Transverse colon (tissue), 4 donors: Measurements from ENCODE around the gene LGALS8. TPM values are rescaled to one million over a fixed set of nuclear protein-coding genes. Genes with fewer than 3 reads are reported as not detected.

ENCODE experiments used
- DNase-seq: peaks from one replicate; pipeline ENCODE4 v3.0.0-alpha.2; 2019
- H3K27ac ChIP-seq, 4 donors: fragments of 200-600 bp; sonication (generic); 2 replicates each; pipeline ENCODE4 v1.5.1; 2016 to 2018; ENCODE audit warnings: inconsistent platforms in 4 of 4
- H3K27me3 ChIP-seq: fragments of 200-600 bp; sonication (generic); 2 replicates; pipeline ENCODE4 v1.5.1; 2017; ENCODE audit warnings: inconsistent platforms
- H3K36me3 ChIP-seq, 4 donors: fragments of 200-600 bp; sonication (generic); 2 replicates each; pipeline ENCODE4 v1.5.1; 2017 to 2019; ENCODE audit warnings: inconsistent platforms in 4 of 4
- H3K4me1 ChIP-seq, 4 donors: fragments of 200-600 bp; sonication (generic); 2 replicates each; pipeline ENCODE4 v1.5.1; 2017 to 2020; ENCODE audit warnings: inconsistent platforms in 4 of 4
- H3K4me3 ChIP-seq, 4 donors: fragments of 200-600 bp; sonication (generic); 1 replicate in 1 of 4; 2 replicates in 3 of 4; pipeline versions ENCODE4 v1.5.1 to v1.6.1; 2017 to 2019; ENCODE audit warnings: inconsistent platforms in 4 of 4
- H3K9me3 ChIP-seq, 2 donors: fragments of 200-600 bp; sonication (generic); 2 replicates each; pipeline ENCODE4 v1.5.1; 2017 to 2019; ENCODE audit warnings: inconsistent platforms in 2 of 2
- EP300 ChIP-seq: sonication (generic); formaldehyde crosslinking; IDR thresholded peaks from one replicate; pipeline ENCODE4 v1.6.1; 2017; ENCODE audit warnings: antibody characterized with exemption, low read depth
- POLR2A ChIP-seq: fragments of 450-650 bp; IDR thresholded peaks from one replicate; pipeline ENCODE4 v1.6.1; 2016; ENCODE audit warnings: antibody characterized with exemption, mild to moderate bottlenecking, moderate library complexity
- POLR2AphosphoS5 ChIP-seq, 3 donors: sonication (generic); formaldehyde crosslinking; IDR thresholded peaks; one replicate each; pipeline ENCODE4 v1.6.1; 2016; ENCODE audit warnings: antibody characterized with exemption in 3 of 3
- WGBS, 2 donors: methylation state at CpG; one replicate each; pipeline ENCODE4 v1.1.5; 2018; ENCODE audit warnings: low coverage in 1 of 2; 5-methylcytosine and 5-hydroxymethylcytosine counted together
- in situ Hi-C, 4 donors: fragments of 200-750 bp; cut with MboI; loops; one replicate each; pipeline versions ENCODE4 v1.15.0 to v1.15.1; 2017; ENCODE audit warnings: low sequenced_read_pairs in 3 of 4, low pct_ligation_motif_present in 1 of 4, low pct_unique_long_range_greater_than_20kb in 1 of 4
- intact Hi-C: fragments of 100-400 bp; cut with DNase I; formaldehyde crosslinking; loops from one replicate; pipeline ENCODE4 v1.15.1; 2023; ENCODE audit warnings: low total_unique reads
- total RNA-seq, 4 donors: library from RNA; depleted of rRNA; stranded (reverse); fragments of >200 nt; gene quantifications; one replicate each; pipeline ENCODE4 v1.1.0, GENCODE V29; 2016
- TF ChIP-seq, protein P1 (sequence below), 5 experiments: fragments of 200-600 bp in 3 of 5; fragments of 450-650 bp in 2 of 5; sonication (generic) in 3 of 5; IDR thresholded peaks; 1 replicate in 2 of 5; 2 replicates in 3 of 5; pipeline ENCODE4 v1.5.1; 2016 to 2017; ENCODE audit warnings: antibody characterized with exemption in 5 of 5, inconsistent platforms in 3 of 5, mild to moderate bottlenecking in 2 of 5, moderate library complexity in 1 of 5

Gene LGALS8
- total RNA-seq, 4 donors from 2014 or later: 38.2 to 88.1 (median 59.3) TPM

DNA sequence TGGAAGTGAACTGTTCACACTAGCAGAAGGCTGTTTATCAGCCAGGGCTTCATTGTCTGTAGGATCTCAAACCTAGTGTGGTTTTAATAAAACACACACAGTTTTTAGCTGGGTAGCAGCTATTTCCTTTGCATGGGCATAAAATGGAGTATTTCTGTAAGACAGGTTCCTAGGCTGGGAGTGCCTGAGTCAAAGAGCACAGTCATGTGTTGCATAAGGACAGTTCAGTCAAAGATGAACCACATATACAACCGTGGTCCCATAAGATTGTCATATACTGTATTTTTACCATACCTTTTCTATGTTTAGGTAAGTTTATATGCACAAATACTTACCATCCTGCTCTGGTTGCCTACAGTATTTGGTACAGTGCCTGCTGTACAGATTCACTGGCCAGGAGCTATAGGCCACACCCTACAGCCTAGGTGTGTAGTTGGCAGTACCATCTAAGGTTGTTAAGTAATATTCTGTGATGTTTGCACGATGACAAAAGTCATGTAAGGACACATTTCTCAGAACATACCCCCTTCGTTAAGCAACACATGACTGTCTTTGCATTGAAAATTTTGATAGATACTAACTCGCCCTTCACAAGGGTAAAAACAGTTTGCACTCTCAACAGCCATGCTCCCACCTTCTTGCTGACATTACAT, 17.2 kb downstream of the LGALS8 start:
- 43% methylated on average over 1 to 4 of the region's 4 CpGs for WGBS, 2 donors
- intact Hi-C loops: no loop called here
- Histone ChIP-seq H3K4me3 (no peak overlapping the region), H3K27me3 (no peaks in the 10 kb centered on the region), H3K27ac (no peak overlapping the region), H3K36me3 (peaks cover 0 to 49% (median 14%) of the 10 kb centered on the region in 4 donors), H3K4me1 (peaks cover 0 to 5% (median 0%) of the 10 kb centered on the region in 4 donors), H3K9me3 (no peaks in the 10 kb centered on the region)
- DNase-seq: peak; percentile 25
- in situ Hi-C loops: no loop called here
- TF ChIP-seq, protein P1, sequence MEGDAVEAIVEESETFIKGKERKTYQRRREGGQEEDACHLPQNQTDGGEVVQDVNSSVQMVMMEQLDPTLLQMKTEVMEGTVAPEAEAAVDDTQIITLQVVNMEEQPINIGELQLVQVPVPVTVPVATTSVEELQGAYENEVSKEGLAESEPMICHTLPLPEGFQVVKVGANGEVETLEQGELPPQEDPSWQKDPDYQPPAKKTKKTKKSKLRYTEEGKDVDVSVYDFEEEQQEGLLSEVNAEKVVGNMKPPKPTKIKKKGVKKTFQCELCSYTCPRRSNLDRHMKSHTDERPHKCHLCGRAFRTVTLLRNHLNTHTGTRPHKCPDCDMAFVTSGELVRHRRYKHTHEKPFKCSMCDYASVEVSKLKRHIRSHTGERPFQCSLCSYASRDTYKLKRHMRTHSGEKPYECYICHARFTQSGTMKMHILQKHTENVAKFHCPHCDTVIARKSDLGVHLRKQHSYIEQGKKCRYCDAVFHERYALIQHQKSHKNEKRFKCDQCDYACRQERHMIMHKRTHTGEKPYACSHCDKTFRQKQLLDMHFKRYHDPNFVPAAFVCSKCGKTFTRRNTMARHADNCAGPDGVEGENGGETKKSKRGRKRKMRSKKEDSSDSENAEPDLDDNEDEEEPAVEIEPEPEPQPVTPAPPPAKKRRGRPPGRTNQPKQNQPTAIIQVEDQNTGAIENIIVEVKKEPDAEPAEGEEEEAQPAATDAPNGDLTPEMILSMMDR (IDR thresholded peaks at IDR 0.05): no peak

DNA sequence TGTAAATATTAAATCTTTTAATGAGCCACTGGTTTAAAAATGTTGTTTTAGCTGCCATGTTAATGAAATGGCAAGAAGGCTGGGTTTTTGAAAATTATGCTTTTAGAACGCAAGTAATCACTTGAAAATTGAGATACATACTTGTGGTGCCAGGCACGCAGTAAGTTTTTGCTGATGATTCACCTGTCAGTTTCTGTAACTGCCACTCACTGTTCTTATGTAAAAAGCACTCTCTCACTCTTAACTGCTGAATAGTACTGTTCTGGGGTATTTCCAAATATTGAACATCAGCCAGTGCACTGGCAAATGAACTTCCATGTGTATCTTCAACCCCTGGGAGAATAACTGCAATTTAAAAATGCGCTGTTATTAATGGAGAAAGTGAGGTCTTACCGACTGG, 17.9 kb downstream of the LGALS8 start:
- H3K4me3 ChIP-seq: no peak overlapping the region
- H3K27ac ChIP-seq: no peak overlapping the region
- in situ Hi-C loops (no loop called here), intact Hi-C loops (no loop called here)
- H3K36me3 ChIP-seq: peaks cover 0 to 57% (median 14%) of the 10 kb centered on the region in 4 donors
- peaks cover 0 to 5% (median 0%) of the 10 kb centered on the region in 4 donors for H3K4me1 ChIP-seq
- H3K9me3 ChIP-seq: no peaks in the 10 kb centered on the region
- H3K27me3 ChIP-seq: no peaks in the 10 kb centered on the region
- 95% methylated on average over 4 of the region's 4 CpGs for WGBS, 2 donors
- DNase-seq: no peak
- TF ChIP-seq POLR2AphosphoS5 (IDR thresholded peaks at IDR 0.05) (no peak), EP300 (no peak), POLR2A (no peak)
- TF ChIP-seq, protein P1 (IDR thresholded peaks at IDR 0.05): no peak

DNA sequence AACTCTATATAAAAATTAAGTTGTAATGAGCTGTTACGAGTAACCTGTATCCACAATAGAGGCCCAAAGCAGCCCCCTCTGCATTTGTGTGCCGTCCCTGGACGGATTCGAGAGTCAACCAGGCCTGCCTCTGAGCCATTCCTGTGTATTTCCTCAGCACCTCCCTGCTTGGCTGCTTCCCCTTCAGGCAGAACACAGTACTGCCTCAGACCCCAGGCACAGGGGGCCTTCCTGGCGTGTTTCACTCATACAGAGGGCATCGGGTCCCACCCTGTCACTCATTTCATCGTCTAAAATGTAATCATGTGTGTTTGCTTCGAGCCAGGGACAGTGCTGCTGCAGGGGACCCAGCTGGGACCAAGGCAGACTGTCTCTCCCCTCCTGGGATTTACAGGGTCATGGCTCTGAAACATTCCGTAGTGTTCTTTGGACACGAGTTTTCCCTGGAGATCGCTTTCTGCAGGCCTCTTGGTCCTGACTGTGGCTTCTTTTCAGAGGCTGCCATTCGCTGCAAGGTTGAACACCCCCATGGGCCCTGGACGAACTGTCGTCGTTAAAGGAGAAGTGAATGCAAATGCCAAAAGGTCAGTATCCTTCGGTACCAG, 19.4 kb downstream of the LGALS8 start:
- Histone ChIP-seq H3K4me3 (no peak overlapping the region), H3K9me3 (no peaks in the 10 kb centered on the region), H3K36me3 (peaks cover 0 to 71% (median 14%) of the 10 kb centered on the region in 4 donors), H3K27me3 (no peaks in the 10 kb centered on the region), H3K27ac (no peak overlapping the region), H3K4me1 (peaks cover 0 to 5% (median 0%) of the 10 kb centered on the region in 4 donors)
- intact Hi-C loops: no loop called here
- TF ChIP-seq EP300 (no peak), POLR2AphosphoS5 (IDR thresholded peaks at IDR 0.05) (no peak), POLR2A (no peak)
- TF ChIP-seq, protein P1 (IDR thresholded peaks at IDR 0.05): no peak
- DNase-seq: no peak
- in situ Hi-C loops: no loop called here
- 67 to 84% methylated on average over 3 to 16 of the region's 16 CpGs for WGBS, 2 donors

DNA sequence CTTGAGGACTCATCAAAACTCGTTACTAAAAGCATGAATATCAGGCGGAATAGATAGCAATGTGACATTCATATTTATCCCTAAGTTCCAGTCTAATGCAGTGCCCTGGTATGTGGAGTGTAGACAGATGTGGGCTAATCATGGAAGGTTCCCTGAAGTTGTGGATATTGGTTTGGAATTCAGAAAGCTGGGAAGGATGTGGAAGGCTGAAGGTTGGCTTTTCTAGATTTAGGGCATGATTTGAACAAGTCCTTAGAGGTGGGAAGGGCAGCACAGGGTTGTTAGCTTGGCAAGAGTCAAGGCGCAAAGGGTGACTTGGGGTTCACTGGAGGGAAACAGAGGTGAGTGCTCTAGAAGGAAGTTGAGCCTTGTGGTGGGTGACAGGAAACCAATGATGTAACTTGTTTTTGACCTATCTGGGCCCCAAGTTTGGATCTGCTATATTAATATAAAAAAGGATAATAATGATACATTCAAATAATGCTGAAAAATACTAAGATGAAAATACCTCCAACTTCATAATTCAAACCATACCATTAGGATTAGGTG, 21.9 kb downstream of the LGALS8 start:
- Histone ChIP-seq H3K4me1 (peaks cover 0 to 3% (median 0%) of the 10 kb centered on the region in 4 donors), H3K27me3 (no peaks in the 10 kb centered on the region), H3K4me3 (no peak overlapping the region), H3K36me3 (peaks cover 2 to 87% (median 23%) of the 10 kb centered on the region in 4 donors), H3K27ac (no peak overlapping the region), H3K9me3 (no peaks in the 10 kb centered on the region)
- DNase-seq: no peak
- in situ Hi-C loops (no loop called here), intact Hi-C loops (no loop called here)
- TF ChIP-seq POLR2AphosphoS5 (IDR thresholded peaks at IDR 0.05) (no peak), EP300 (no peak), POLR2A (no peak)
- TF ChIP-seq, protein P1 (IDR thresholded peaks at IDR 0.05): no peak
- 50 to 81% methylated on average over 2 to 3 of the region's 3 CpGs for WGBS, 2 donors
